ENCODE data around the gene AGAP2.
A peak's percentile ranks its signal among the peaks of the same experiment; 100 is the strongest.

AGAP2 gene

DNA sequence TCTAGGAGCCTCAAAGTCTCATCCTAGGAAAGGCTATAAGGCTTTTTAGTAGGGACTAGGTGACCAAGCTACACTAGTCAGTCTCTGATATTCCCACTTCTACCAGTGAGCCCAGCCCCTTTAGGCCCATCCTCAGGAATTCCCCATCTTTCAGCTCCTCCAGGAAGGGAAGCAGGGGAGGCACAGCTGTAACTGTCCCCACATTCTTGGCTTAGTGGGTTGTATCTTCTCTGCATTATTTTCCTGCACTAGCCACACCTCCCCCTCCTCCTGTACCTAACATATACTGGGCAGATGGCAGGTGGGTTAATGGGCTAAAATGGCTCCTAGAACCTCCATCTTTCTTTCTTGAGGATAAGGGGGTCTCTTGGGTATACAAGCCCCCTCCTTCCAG is 28.8 kb upstream of the AGAP2 start:
- no peak for DNase-seq

GRCh38 chr12:57766464-57767304 is 28.1 kb upstream of the AGAP2 start, which contains the start of gene CYP27B1:
Gene CYP27B1, minus strand, starts transcription at chr12:57767078. Its CDS starts 37 bp downstream, at chr12:57767041.
- DNase-seq = no peak

GRCh38 chr12:57765698-57766463 is 27.3 kb upstream of the AGAP2 start:
- no peak for DNase-seq

DNA sequence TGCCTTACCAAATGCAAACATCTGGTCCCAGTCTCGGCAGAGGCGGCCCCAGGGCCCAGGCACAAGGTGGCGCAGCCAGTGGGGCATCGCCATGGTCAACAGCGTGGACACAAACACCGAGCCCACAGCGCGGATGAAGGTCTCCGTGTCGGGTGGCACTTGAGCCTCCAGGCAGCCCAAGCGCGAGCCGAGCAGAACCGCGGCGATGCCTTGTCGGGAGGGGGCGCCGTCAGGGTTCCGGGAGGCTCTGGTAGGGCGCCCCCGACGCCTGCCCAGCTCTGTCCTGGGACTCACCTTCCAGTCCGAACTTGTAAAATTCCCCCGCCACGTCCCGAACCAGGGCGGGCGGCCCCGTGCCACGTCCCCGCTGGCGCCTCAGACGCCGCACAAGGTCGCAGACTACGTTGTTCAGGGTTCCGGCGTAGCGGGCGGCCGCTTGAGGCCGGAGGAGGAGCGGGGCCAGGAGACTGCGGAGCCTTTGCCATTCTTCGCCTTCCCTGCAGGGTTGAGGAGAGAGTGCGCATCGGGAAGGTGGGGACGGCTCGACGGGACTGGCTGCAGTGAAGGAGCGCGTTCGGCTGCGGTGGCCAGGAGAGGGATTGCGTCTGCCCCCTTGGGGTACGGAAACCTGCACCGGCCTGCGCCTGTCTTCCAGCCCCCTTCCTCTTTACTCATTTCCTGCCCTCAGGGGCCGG is 26.6 kb upstream of the AGAP2 start:
- DNase-seq = peak; percentile 63

DNA sequence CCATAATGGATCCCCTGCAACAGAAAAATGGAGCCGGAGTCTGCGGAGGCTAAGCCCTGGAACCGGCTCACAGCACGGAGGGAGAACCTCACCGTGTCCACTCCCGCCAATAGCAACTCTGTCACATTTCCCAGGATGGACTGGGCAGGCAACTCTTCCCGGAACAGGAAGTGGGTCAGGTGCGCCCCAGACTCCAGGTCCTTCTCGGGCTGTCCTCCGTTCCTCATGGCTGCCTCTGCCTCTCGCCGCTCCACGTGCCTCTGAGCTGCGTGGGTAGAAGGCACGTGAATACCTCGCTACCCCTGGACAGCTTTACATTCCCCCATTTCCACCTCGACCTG is 26.1 kb upstream of the AGAP2 start:
- DNase-seq = no peak

DNA sequence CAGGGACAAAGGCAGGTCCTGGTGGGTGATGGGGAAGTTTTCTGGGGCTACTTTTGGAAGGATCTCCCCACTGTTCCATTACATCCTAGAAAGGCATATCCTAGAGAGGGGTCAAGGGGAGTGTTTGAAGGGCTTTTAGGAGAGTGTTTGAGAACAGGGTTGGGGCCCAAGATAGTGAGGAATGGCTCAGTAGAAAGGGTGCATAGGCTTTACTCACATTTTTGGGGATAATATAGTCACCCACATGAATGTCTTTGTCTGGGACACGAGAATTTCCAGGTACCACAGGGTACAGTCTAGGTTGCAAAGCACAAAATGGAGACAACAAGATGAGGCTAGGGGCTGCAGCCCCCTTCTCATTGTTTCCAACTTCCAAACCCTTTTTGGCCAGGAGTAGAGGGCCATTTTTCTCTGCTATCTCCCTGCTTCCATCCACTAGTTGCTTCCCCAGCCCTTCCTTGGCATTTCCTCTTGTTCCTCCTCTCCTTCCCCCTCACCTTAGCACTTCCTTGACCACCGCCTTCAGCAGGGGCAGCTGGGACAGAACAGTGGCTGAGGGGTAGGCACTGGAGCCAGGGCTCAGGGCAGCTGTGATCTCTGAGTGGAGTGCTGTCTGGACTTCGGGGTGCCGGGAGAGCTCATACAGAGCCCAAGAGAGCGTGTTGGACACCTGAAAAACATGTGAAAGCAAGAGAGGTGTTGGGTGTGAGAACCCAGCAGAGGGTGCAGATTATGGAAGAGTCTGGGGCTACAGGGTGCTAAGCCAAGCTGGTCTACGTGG is 25.5 kb upstream of the AGAP2 start:
- DNase-seq = no peak

DNA sequence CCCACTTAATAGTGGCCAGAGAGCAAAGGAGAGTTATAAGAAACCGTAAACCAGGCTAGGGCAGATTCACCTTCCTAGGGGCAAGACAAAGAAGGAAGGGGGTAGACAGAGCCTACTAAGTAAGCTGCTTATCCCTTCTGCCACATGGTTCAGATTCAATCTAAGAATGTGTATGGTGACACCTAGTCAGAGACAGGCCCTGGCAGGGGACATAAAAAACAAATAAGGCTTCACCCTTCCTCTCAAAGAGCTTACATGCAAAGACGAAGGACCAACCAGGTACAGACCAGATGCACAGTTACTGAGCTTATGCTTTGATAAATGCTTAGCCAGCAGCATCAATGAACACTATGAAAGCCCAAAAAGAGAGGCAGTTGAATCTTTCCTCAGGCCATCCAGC is 23.9 kb upstream of the AGAP2 start:
- no peak for DNase-seq

DNA sequence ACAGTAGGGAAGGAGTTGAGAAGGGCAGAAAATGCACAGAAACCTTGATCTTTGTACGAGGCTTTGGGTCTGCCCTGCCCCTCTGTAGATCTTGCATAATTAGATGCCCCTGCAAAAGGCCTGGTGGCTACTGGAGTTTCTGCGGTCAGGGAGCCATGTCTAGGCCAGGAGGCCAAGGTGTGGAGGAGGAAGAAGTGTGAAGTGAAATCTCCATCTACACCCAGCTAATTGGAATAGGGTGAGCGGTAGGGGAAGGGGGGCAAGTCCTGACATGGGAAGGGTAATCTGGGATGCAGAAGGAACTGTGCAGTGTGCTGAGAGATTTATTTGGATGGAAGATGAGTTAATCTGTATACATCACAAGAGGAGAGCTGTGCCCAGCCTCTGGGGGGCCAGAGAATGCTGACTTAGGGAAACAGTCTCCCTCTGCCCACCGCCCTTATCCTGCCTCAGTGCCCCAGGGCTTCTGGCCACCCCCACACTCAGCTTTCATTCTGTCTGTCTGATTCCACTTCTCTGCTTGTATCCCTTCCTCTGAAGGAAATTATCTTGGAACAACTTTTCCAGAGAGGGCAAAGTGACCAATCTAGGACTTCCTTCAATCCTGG is 23.0 kb upstream of the AGAP2 start:
- no peak for DNase-seq

DNA sequence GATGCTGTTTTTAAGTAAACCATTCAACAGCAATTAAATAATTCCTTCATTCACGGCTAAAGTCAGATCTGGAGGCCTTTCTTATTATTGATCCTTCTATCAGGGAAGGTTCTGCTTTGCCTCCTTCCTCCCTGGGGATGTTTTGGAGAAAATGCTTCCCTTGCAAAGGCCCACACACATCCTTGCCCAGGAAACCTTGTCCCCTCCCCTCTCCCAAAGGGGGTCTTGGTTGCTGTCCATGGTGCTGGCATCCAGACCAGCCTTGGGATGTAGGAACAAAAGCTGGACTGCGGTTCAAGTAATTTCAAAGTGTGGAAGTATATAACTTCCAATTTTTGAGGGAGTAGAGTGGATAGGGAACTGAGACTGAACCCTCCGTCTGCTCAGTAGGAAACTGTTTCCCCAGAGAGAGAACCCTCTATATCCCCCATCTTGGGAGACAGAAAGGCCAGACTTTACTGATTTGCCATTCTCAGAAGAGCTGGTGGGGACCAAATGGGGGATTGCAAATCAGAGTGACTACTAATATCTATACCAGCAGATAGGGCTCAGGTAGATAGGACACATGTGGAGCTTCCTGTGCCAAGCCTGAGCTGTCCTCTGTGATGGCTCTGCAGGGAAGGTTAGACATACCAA is 21.9 kb upstream of the AGAP2 start:
- DNase-seq = no peak

DNA sequence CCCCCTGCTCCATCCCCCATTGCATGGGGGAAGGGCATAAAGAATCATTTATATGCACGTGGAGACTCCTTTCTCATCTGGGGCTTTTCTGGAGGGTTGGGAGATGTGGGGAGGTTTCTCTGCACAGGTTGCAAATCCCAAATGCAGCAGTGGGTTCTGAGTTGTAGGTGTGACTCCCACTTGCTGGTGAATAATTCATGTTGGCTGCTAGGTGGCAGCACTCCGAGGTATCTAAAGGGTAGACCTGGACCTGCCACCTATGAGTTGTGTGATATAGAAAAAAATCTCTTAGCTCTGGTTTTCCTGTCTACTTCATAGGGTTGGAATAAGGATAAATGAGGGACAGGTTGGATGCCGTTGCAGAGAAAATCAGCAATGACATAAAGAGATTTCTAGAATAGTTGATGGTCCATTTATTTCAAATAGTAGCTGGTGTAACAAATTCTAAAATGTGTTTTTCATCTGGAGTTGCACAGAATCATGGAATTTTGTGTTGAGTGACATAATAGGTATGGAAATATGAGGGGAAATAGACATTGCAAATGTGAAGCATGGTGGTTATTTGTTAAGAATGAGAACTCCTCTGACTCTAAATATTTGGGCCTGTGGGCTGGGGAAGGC is 20.9 kb upstream of the AGAP2 start:
- peak; percentile 60 for DNase-seq

GRCh38 chr12:57758552-57759359 is 20.2 kb upstream of the AGAP2 start:
- no peak for DNase-seq

- DNase-seq = no peak
These were observed 19.2 kb upstream of the AGAP2 start for GRCh38 chr12:57757771-57758170.

DNA sequence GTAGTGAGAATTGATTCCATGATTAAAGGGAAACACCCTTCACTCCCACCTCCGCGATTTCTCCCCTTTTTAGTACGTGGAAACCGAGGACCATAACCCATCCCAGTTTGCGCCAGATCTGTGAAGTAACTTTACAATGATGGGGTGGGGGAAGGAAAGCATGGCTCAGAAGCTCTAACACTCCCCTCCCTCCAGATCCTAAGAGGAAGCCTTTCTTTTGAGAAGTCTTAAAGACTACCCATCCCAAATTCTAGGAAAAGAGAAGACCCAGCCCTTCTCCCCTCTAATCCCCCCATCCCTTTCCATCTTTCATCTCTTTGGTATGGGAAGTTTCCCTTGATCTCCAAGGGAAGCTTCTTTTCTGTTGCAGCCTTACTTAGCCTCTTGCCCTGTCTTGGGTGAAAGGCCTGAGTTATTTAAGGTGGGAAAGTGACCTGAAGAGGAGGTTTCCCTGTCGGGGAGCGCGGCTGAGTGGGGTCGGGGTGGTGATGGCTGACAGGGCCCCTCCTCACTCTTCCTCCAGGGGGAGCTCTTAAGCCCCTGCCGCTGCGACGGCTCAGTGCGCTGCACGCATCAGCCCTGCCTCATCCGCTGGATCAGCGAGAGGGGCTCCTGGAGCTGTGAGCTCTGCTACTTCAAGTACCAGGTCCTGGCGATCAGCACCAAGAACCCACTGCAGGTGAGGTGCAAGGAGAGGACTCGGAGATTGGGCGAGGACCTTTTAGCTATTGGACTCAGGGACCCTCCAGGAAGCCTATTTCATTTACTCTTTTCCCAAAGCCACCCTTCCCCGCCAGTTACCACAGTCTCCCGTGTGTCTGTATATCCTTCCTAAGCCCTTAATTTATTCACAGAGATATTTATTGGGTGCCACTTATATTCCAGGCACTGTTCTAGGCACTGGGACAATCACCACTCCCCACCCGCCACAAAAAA is 18.1 kb upstream of the AGAP2 start:
- DNase-seq = peak; percentile 81

DNA sequence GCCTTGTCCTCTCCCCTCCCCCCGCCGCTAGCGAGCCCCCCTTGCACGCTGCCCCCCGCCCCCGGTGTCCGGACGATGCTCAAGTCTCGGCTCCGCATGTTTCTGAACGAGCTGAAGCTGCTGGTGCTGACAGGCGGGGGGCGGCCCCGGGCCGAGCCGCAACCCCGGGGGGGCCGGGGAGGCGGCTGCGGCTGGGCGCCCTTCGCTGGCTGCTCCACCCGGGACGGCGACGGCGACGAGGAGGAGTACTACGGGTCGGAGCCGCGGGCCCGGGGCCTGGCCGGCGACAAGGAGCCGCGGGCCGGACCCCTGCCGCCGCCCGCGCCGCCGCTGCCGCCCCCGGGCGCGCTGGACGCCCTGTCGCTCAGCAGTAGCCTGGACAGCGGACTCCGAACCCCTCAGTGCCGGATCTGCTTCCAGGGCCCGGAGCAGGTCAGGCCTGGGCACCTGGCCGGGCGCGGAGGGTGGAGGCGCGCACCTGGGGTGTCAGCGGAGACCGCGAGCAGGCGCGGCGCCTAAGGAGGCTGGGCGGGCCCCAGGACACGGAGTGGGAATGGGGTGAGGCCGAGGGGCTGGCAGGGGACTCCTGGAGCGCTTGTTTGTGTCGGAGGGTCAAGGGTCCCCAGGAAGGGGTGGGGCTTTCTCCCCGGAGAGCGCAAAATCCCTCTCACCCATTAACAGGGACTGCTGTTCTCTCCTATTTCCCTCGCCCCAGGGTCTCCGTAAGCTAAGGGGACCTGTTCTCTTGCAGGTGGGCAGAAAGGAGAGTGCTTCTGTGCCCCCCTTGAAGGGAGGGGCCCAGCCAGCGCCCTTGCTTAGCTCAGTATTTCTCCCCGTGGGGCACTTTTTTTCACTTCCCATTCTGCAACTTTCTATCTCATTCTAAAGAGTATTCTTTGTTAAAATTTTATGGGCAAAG is 17.2 kb upstream of the AGAP2 start:
- no peak for DNase-seq

GRCh38 chr12:57755194-57755453 is 16.6 kb upstream of the AGAP2 start:
- DNase-seq = no peak

DNA sequence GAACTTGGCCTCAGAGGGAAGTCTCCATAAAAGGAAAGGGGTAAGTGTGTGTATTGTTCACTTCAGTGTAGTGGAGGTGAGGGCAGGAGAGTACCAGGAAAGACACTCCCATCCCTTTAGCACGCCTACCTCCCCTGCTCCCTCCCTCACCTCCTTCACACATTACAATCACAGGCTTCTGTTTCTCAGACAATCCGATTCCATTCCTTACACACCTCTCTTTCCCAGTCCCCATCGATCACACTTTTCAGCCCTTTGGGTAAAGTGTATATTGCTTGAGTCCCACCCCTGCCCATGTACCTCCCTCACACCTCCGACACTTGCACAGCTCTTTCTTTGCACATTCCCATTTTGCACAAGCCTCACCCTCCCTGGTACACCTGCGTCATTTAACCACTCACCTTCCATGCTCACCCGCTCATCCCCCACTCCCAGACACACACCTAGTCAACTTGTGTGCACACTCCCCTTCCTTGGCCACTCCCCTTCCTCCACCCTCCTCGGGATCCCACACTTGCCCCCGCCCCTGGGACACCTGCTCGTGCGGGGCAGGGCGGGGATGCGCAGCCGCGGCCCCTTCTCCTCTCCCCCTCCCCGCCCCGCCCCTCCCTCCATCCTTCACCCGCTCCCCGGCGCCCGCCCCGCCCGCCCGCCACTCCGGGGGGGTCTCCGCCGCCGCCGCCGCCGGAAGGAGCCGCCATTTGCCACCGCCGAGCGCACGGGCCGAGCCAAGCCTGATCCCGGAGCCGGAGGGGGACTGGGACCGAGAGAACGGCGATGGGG is 16.1 kb upstream of the AGAP2 start, which contains the start of gene MARCHF9:
Gene MARCHF9 (plus strand): TSS at position 693 of the 783 bp plus-strand sequence. CDS start 426 bp downstream, outside the sequence.
- peak; percentile 89 for DNase-seq

GRCh38 chr12:57753756-57754337 is 15.3 kb upstream of the AGAP2 start:
- no peak for DNase-seq
